BE2C (cell line): ENCODE measurements around the gene PHF14.

Experiments used
- DNase-seq: peaks from one replicate; pipeline ENCODE4 v3.0.0-alpha.2; 2020
- H3K27me3 ChIP-seq: fragments of 250-450 bp; sonication (Bioruptor Pico); 2 replicates; pipeline ENCODE4 v1.5.1; 2020; ENCODE audit warnings: mild to moderate bottlenecking
- H3K36me3 ChIP-seq: fragments of 250-450 bp; sonication (Bioruptor Pico); 2 replicates; pipeline ENCODE4 v1.5.1; 2020; ENCODE audit warnings: mild to moderate bottlenecking
- H3K4me1 ChIP-seq: fragments of 250-450 bp; sonication (Bioruptor Pico); 2 replicates; pipeline ENCODE4 v1.5.1; 2020
- H3K4me3 ChIP-seq: 2 replicates; pipeline ENCODE4 v1.5.1; 2011; ENCODE audit warnings: low read depth, low read length
- H3K9me3 ChIP-seq: fragments of 250-450 bp; sonication (Bioruptor Pico); 2 replicates; pipeline ENCODE4 v1.5.1; 2020
- CTCF ChIP-seq: IDR thresholded peaks from 2 replicates; pipeline ENCODE4 v1.5.1; 2012; ENCODE audit warnings: mild to moderate bottlenecking, low read depth, low read length

The PHF14 gene

GRCh38 chr7:11026452-11027359 is 53.0 kb downstream of the PHF14 start:
- DNase-seq: peak; percentile 40
- Histone ChIP-seq H3K27me3 (no peaks in the 10 kb centered on the region), H3K36me3 (peaks cover 45% of the 10 kb centered on the region), H3K9me3 (no peaks in the 10 kb centered on the region), H3K4me1 (peaks cover 15% of the 10 kb centered on the region), H3K4me3 (0 out of 2 replicates have a peak overlapping the region, but pooled peaks have one; percentile 4)
- no peak for TF ChIP-seq CTCF

GRCh38 chr7:11035661-11036060 is 62.0 kb downstream of the PHF14 start:
- TF ChIP-seq CTCF: no peak
- H3K4me3 ChIP-seq: no peak overlapping the region

GRCh38 chr7:11039974-11040373 is 66.3 kb downstream of the PHF14 start:
- Histone ChIP-seq H3K4me3 (no peak overlapping the region), H3K27me3 (no peaks in the 10 kb centered on the region), H3K4me1 (no peaks in the 10 kb centered on the region), H3K9me3 (no peaks in the 10 kb centered on the region), H3K36me3 (peaks cover 55% of the 10 kb centered on the region)
- no peak for TF ChIP-seq CTCF
- DNase-seq: no peak

More at GRCh38 chr7:11035661-11036060, 62.0 kb downstream of the PHF14 start:
- DNase-seq: no peak
- Histone ChIP-seq H3K27me3 (no peaks in the 10 kb centered on the region), H3K36me3 (peaks cover 34% of the 10 kb centered on the region), H3K9me3 (no peaks in the 10 kb centered on the region), H3K4me1 (peaks cover 4% of the 10 kb centered on the region; the same call in 1 of the 2 replicates)

- no peak for DNase-seq
- no peak overlapping the region for H3K4me3 ChIP-seq
- H3K9me3 ChIP-seq: no peaks in the 10 kb centered on the region
- peaks cover 42% of the 10 kb centered on the region for H3K36me3 ChIP-seq
- H3K27me3 ChIP-seq: no peaks in the 10 kb centered on the region
- no peak for TF ChIP-seq CTCF
- H3K4me1 ChIP-seq: no peaks in the 10 kb centered on the region
Observed at GRCh38 chr7:11054033-11054432, 80.4 kb downstream of the PHF14 start.

- Histone ChIP-seq H3K4me3 (no peak overlapping the region), H3K4me1 (peaks cover 6% of the 10 kb centered on the region), H3K9me3 (no peaks in the 10 kb centered on the region), H3K27me3 (no peaks in the 10 kb centered on the region), H3K36me3 (peaks cover 27% of the 10 kb centered on the region)
- TF ChIP-seq CTCF: no peak
- DNase-seq: no peak
Observed at GRCh38 chr7:11060893-11061292, 87.2 kb downstream of the PHF14 start.

GRCh38 chr7:11062110-11062509 is 88.4 kb downstream of the PHF14 start:
- no peaks in the 10 kb centered on the region for H3K9me3 ChIP-seq

More at GRCh38 chr7:11062110-11062509, 88.4 kb downstream of the PHF14 start:
- peaks cover 19% of the 10 kb centered on the region for H3K36me3 ChIP-seq
- no peaks in the 10 kb centered on the region for H3K27me3 ChIP-seq
- no peak for DNase-seq
- peaks cover 6% of the 10 kb centered on the region for H3K4me1 ChIP-seq
- no peak overlapping the region for H3K4me3 ChIP-seq
- TF ChIP-seq CTCF: no peak
